Ishikawa (cell line): ENCODE results near the gene KISS1R.

Experiments
- CEBPB ChIP-seq: IDR thresholded peaks from 2 replicates; pipeline ENCODE4 v1.6.1; 2012
- EGR1 ChIP-seq: IDR thresholded peaks from 2 replicates; pipeline ENCODE4 v1.6.1; 2012
- EP300 ChIP-seq: IDR thresholded peaks from 2 replicates; pipeline ENCODE4 v1.6.1; 2012; ENCODE audit warnings: borderline replicate concordance
- MAX ChIP-seq: IDR thresholded peaks from 2 replicates; pipeline ENCODE4 v1.6.1; 2012
- RAD21 ChIP-seq: IDR thresholded peaks from 2 replicates; pipeline ENCODE4 v1.6.1; 2012; ENCODE audit warnings: low read depth
- REST ChIP-seq: IDR thresholded peaks from 2 replicates; pipeline ENCODE4 v1.6.1; 2012; ENCODE audit warnings: low read depth, mild to moderate bottlenecking
- ZBTB7A ChIP-seq: IDR thresholded peaks from 2 replicates; pipeline ENCODE4 v1.6.1; 2012; ENCODE audit warnings: low read depth

GRCh38 chr19:901216-902092 is 15.7 kb upstream of the KISS1R start:
- no peak for TF ChIP-seq EGR1
- no peak for TF ChIP-seq REST
- TF ChIP-seq EP300, result no peak
- no peak for TF ChIP-seq MAX
- no peak for TF ChIP-seq ZBTB7A
- TF ChIP-seq RAD21, result no peak
- no peak for TF ChIP-seq CEBPB
